ENCODE results near the gene C4BPB.

C4BPB gene

GRCh38 chr1:207084701-207085180, 3.9 kb upstream of the C4BPB start:
- DNase-seq (ENCODE audit: low read depth in 2 of 2), result peak; percentile 17 to 28

DNA sequence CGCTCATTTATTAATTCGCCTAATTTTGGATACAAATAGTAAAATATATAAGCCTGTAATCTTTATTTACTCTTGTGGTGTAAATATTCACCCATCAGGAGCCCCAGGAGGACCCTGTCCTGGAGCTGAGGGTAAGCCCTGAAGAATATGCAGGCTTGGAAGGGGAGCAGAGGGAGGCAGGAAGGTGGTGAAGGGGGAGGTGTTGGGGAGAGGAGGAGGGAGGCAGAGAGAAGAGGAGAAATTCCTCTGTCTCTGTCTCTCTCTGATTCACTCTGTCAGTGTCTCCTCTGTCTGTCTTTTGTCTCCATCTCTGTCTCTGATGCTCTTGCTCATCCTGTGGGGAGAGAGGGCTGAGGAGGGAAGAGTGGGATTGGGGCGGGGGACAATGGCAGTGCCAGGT, 2.8 kb upstream of the C4BPB start:
- DNase-seq (ENCODE audit: low read depth in 2 of 2), result no peak

DNA sequence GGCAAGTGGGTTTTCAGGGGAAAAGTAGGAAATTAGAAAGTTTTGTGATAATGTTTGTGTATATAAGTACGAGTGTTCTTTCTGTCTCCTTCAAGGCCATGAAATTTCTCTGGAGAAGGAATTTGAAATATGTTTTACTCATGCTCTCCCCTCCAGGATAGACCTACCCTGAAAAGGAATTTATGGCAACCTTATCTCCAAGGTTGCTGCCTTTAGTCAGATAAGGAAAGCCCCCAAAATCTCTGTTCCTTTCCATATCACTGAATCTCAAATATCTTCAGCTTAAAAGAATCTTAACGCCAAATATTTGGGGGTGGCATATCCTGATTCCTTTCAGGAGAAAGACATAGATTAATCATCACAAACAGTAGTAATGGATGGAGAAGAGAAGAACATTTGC, 499 bp upstream of the C4BPB start:
- DNase-seq (ENCODE audit: low read depth in 2 of 2), result no peak

DNA sequence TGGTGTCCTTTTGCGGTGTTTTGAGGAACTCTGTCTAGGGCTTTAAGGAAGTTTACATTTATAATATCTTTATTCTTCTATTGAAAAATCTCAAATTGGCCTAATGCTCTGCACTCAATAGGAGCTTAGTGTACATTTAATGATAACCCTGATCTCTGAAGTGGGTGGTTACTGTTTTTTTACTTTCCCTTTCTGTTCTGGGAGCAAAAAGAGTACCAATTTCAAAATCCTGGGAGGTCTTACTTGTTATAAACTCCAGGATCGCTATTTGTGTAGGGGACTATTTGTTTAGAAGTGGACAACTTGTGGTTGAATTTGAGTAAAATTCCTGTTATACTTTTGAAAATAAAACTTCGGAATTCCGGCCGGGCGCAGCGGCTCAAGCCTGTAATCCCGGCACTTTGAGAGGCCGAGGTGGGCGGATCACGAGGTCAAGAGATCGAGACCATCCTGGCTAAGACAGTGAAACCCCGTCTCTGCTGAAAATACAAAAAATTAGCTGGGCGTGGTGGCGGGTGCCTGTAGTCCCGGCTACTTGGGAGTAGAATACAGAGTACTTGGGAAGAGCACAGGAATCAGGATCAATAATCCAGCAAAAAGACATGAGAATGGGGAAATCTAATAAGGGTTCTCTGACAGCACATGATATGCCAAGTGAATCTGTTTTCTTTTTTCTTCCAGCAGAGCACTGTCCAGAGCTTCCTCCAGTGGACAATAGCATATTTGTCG, 1.1 kb downstream of the C4BPB start:
- no peak for DNase-seq (ENCODE audit: low read depth in 2 of 2)

DNA sequence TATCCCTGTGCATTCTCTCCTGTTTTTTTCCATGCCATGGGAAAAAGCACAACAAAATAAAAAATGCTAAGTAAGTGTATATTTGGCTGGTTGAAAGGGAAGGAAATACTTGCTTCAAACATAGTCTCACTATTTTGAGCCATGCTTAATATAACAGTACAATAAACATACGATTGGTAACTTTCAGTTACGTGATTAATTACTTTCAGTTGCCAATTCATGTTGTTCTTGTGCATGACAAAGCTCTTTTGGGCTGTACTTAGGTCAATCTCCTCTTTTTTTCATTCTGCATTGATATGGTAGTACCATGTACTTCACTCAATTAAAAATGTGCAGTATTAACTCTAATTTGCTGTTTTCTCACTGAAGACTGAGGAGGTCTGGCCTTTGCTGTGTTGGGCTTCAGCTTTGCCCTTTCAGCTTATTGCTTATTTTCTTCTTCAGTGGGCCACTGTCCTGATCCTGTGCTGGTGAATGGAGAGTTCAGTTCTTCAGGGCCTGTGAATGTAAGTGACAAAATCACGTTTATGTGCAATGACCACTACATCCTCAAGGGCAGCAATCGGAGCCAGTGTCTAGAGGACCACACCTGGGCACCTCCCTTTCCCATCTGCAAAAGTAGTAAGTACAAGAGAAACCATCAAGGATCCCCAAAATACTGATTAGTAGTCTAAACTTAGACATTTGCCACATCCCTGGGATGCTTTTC, 2.7 kb downstream of the C4BPB start:
- no peak for DNase-seq (ENCODE audit: low read depth in 2 of 2)

DNA sequence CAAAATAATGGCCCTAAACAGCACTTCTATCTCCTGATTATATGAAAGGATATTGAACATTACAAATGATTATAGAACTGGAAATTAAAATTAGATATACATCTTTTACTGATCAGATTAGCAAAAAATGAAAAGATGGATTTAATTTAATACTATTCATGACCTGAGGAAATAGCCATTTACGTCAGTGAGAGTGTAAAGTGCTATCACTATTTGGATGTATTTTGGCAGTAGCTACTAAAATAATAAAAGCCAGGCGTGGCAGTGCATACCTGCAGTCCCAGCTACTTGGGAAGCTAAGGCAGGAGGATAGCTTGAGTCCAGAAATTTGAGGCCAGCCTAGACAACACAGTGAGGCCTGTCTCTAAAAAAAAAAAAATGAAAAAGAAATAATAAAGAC, 5.3 kb downstream of the C4BPB start:
- no peak for DNase-seq (ENCODE audit: low read depth in 2 of 2)

GRCh38 chr1:207097871-207098324, 9.2 kb downstream of the C4BPB start:
- peak; percentile 15 to 18 for DNase-seq (ENCODE audit: low read depth in 2 of 2)

DNA sequence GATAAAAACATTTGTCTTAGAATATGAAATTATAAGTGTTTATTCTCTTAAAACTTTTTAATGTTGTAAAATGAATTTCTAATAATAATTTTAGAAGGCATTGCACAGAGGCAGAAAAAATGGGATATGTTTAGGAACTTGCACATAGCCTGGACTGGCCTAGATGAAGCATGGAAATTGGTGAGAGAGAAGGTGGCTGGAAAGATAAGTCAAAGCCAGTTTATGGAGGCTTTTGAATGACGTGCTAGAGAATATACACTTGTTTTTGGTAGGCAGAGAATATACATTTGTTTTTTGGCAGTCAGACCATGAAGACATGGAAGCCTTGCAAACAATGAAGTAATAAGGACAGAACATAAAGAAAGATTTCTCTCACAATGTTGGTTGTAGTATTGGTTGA, 13.1 kb downstream of the C4BPB start:
- no peak for DNase-seq (ENCODE audit: low read depth in 2 of 2)

DNA sequence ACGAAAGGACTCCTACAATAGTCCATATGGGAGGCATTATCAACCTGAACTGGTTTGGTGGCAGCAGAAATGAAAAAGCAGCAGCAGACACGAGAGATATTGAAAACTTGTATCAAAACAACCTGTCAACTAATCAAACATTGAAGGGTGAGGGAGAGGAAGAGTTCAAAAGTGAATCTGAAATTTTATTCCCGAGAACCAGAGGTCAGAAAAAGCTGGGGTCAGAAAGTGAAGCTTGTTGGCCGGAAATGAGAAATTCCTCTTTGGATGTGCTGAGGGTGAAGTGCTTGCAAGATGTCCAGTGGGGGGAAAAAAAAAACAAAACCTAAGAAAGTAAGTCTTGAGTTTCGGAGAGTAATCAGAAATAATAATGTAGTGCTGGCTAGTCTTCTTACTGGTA, 13.5 kb downstream of the C4BPB start:
- no peak for DNase-seq (ENCODE audit: low read depth in 2 of 2)

DNA sequence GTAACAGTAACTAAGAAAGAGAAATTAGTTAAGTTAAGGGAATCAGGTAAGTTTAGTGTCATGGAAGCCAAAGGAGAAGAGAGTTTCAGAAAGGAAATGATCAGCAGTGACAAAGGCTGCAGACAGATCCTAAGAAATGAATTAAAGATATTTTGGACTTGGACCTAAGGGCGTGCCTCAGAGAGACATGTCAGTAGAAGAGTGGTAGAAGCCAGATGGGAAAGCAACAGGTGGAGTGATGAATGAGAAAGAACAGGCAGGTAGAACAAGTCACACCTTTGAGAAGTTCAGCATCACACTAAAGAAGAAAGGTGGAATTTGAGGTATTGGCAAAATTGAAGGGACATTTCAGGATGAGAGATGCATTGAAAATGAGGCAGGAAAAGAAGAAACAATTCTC, 14.0 kb downstream of the C4BPB start:
- DNase-seq (ENCODE audit: low read depth in 2 of 2), result no peak

- DNase-seq (ENCODE audit: low read depth in 2 of 2), result no peak
These were observed 15.3 kb downstream of the C4BPB start, which contains the start of gene C4BPA for GRCh38 chr1:207103892-207104373. C4BPA (plus strand) TSS chr1:207104233; CDS start chr1:207113026, 8,793 bp downstream.

GRCh38 chr1:207109004-207109403, 20.3 kb downstream of the C4BPB start:
- no peak for DNase-seq (ENCODE audit: low read depth in 2 of 2)

GRCh38 chr1:207112616-207113296, 24.1 kb downstream of the C4BPB start:
- no peak for DNase-seq (ENCODE audit: low read depth in 2 of 2)

DNA sequence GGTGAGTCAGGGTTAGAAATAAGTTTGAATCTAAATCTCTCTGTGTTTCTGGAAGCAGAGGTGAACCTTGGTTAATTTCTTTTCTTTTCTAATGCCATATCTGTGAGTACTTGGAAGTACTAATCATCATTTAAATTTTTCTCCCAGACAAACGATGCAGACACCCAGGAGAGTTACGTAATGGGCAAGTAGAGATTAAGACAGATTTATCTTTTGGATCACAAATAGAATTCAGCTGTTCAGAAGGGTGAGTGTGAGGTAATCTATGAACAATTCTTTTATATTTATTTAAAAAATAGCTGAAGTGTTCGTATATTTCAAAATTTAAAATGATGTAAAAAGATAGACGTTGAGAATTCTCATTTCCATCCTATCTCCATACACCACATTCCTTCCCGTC, 26.6 kb downstream of the C4BPB start:
- no peak for DNase-seq (ENCODE audit: low read depth in 2 of 2)

DNA sequence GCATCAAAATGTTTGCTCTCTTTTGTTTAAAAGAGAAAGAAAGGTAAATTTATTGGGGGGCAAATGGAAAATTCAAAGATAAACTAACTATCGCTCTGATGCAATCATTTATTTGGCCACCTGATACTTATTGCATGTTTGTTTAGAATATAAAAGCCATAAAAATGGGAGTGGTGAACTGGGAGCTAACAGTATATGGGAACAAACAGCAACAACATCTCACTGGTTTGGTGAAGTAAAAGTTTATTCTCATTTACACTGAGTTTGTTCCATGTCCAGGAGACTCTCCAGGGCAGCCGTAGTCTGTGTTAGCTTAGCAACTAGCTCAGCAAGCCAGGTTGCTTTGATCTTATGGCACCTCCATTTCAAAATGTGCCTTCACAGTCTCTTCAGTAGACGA, 35.7 kb downstream of the C4BPB start:
- DNase-seq (ENCODE audit: low read depth in 2 of 2), result no peak

- DNase-seq (ENCODE audit: low read depth in 2 of 2), result no peak
These were observed 39.8 kb downstream of the C4BPB start for GRCh38 chr1:207128336-207128921.

DNA sequence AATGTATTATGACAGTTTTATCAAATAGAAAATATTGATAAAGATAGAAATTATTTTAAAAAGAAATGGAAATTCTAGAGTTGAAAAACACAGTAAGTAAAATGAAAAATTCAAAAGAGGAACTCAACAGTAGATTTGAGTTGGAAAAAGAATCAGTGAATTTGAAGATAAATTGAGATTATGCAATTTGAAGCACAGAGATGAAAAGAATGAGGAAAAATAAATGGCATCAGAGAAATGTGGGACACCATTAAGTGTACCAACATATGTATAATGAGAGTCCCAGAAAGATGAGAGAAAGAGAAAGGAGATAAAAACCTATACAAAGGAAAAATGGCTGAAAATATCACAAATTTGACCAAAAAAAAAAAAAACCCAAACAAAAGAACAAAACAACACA, 40.4 kb downstream of the C4BPB start:
- no peak for DNase-seq (ENCODE audit: low read depth in 2 of 2)

DNA sequence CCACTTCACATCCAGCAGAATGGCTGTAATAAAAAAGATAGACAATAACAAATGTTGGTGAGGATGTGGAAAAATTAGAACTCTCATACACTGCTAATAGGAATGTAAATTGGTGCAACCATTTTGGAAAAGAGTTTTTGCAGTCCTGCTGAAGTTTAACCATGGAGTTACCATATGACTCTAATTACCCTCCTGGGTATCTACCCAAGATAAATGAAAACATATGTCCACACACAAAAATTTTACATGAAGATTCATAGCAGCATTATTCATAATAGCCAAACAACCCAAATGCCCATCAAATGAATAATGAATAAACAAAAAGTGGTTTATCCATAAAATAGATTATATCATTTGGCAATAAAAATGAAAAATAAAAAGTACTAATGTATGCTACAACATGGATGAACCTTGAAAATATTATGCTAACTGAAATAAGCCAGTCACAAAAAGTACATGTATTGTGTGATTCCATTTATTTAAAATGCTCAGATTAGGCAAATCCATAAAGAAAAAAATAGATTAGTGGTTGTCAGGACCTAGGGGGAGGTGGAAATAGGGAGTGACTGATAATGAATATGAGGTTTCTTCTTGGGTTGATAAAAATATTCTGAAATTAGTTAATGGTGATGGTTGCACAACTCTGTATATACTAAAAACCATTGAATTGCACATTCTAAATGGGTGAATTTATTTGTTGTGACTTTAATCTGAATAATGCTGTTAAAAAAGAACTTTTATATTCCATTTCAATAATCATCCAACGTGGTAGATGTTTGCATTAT, 41.8 kb downstream of the C4BPB start:
- no peak for DNase-seq (ENCODE audit: low read depth in 2 of 2)

GRCh38 chr1:207131163-207131562, 42.5 kb downstream of the C4BPB start:
- no peak for DNase-seq (ENCODE audit: low read depth in 2 of 2)

DNA sequence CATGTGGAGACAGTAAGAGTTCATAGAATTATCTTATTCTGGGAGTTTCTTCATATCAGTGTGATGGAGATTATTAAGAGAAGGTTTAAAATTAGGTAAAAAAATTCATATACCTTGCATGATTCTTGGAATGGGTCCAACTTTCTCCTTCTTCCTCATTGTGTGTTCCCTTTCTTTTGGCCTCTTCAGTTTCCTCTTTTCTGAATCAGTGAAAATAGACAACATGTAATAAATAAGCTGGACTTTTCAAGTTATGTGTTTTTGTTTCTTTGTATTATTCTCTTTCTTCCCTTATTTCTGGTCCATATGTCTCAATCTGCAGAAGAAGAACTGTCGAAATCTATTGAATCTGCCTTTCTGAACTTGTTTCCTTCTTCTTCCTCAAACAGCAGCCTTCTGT, 45.9 kb downstream of the C4BPB start:
- DNase-seq (ENCODE audit: low read depth in 2 of 2), result no peak

- DNase-seq (ENCODE audit: low read depth in 2 of 2), result no peak
These were observed 51.0 kb downstream of the C4BPB start for GRCh38 chr1:207139616-207140015.
